Stimulated activated CD4-positive, alpha-beta T cell treated with anti-CD3 and anti-CD28 coated beads, TNF-alpha, amount 100 ng/mL, for 1 hour (primary cell): ENCODE measurements around the gene MAD2L1BP.
"Not testable (repeated sequence)": the region's sequence is repeated elsewhere in the genome, so short reads cannot be mapped to it uniquely, and the experiment has no call there.

Source experiments
- DNase-seq, 3 donors: peaks; one replicate each; pipeline ENCODE4 v3.0.0-alpha.2; 2020; ENCODE audit warnings: low read depth in 3 of 3, low spot score in 1 of 3

Gene MAD2L1BP, protein sequence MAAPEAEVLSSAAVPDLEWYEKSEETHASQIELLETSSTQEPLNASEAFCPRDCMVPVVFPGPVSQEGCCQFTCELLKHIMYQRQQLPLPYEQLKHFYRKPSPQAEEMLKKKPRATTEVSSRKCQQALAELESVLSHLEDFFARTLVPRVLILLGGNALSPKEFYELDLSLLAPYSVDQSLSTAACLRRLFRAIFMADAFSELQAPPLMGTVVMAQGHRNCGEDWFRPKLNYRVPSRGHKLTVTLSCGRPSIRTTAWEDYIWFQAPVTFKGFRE

GRCh38 chr6:43635387-43636307 is at the start of gene MAD2L1BP:
Gene MAD2L1BP (plus strand): TSS chr6:43635840. CDS start chr6:43635876, 36 bp downstream.
- DNase-seq: peak; percentile 46 to 73 (median 67)

DNA sequence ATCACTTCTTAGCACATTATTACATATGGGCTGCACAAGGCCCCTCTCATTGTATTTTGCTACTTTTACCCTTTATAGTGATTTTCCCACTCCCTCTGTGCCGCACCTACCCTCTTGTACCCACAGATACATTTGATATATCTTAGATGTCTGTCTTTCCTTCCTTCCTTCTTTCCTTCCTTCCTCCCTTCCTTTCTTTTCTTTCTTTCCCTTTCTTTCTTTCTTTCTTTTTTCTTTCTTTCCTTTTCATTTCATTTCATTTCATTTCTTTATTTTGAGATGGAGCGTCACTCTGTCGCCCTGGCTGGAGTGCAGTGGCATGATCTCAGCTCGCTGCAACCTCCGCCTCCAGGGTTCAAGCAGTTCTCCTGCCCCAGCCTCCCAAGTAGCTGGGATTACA is 47.4 kb upstream of the MAD2L1BP start:
- no peak for DNase-seq

GRCh38 chr6:43589564-43589963 is 46.1 kb upstream of the MAD2L1BP start:
- not testable (repeated sequence) for DNase-seq

GRCh38 chr6:43593938-43594337 is 41.7 kb upstream of the MAD2L1BP start:
- no peak for DNase-seq

GRCh38 chr6:43600595-43600994 is 35.0 kb upstream of the MAD2L1BP start:
- no peak for DNase-seq

GRCh38 chr6:43604174-43604573 is 31.5 kb upstream of the MAD2L1BP start:
- DNase-seq: no peak

DNA sequence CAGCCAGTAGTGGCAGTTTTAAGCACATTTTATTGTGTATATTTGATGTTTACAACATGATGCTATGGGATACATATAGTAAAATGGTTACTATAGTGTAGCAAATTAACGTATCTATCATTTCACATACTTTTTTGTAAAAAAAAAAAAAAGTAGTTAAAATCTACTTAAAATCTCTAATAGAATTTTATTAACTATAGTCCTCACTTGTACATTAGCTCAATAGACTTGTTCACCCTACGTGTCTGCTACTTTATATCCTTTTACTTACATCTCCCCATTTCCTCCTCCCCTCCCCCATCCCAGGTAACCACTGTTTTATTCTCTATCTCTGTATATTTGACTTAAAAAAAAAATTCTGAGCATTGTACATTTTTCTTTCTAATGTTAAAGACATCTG is 29.6 kb upstream of the MAD2L1BP start:
- DNase-seq: no peak

DNA sequence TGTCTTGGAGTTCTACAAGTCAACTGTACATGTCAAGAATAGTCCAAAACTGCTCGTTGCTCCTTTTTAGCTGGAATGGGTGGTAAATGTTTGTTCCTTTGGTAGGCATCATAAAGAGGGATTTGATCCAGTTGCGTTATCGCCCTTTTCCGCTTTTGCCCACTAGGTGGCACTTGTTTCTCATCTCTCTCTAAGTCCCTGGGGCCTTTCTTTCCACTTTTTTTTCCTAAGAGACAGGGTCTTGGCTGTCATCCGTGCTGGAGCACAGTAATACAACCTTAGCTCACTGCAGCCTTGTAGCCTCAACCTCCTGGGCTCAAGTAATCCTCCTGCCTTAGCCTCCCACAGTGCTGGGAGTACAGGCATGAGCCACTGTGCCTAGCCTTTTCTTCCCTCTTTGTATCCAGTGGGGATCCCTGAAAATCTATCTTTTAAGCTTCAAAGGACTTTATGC is 27.3 kb upstream of the MAD2L1BP start:
- DNase-seq: peak in 2 of 3 donors; percentile 12 to 41

- DNase-seq: no peak
Measured at GRCh38 chr6:43608807-43609206, 26.8 kb upstream of the MAD2L1BP start.

DNA sequence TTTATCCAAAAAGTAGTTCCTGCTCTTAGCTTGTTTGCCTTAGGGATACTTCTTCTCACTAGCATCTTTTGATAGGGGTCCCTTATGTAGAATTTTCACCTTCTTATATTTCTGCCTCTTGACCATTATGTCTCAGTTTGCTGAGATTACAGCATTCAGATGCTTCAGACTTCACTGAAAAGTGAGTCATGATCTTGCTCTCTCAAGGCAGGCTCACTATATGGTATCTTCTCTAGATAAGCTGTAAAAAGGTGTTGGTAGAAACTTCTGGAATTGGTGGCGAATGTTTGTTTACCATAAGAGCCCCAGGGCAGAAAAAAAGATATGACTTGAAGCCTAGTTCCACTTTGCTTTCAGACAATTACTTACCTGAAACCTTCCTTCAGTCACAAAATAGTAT is 26.2 kb upstream of the MAD2L1BP start:
- DNase-seq: no peak

DNA sequence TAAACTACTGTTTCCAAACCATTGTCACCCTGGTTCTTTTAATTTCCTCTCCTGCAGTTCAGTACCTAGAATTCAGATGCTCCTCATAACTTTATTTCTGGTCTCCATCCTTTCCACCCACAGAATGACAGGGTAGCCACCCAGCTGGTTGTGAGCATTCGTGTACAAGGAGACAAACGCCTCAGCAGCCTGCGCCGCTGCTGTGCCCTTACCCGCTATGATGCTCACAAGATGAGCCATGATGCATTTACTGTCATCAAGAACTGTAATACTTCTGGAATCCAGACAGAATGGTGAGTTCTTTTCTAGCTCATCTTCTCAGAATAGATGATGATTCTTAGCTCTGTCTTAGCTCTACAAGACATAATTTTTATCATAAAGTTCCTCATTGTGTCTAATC is 25.2 kb upstream of the MAD2L1BP start:
- DNase-seq: no peak

GRCh38 chr6:43613721-43614395 is 21.8 kb upstream of the MAD2L1BP start:
- no peak for DNase-seq

DNA sequence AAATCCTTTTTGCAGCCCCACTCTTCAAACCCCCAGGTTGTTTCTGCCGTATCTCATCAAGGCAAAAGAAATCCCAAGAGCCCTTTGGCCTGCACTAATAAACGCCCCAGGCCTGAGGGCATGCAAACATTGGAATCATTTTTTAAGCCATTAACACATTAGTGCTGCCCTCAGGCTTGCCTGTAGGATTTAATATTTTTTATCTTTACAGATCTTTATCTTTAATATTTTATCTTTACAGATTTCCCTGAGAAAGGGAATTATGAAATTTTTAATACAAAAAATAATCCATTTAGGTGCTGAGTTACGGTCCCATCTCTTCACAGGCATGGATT is 21.3 kb upstream of the MAD2L1BP start:
- no peak for DNase-seq

DNA sequence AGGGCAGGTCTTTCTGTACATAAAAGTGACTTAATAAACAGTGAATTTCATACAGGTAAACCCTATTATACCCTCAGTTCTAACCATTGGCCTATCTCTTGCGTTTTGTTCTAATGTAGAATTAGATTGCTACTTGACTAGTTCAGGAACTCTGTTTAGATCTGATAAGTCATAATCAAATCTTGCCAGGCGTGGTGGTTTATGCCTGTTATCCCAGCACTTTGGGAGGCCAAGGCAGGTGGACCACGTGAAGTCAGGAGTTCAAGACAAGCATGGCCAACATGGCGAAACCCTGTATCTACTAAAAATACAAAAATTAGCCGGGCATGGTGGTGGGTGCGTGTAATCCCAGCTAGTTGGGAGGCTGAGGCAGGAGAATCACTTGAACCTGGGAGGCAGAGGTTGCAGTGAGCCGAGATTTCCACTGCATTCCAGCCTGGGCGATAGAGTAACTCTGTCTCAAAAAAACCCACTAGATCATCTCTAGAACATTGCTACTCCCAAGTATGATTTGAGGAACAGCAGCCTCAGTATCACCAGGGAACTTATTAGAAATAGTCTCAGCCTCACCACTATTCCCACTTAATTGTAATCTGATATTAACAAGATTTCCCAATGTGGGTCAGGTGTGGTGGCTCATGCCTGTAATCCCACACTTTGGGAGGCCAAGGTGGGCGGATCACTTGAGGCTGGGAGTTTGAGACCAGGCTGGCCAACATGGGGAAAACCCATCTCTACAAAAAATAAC is 18.7 kb upstream of the MAD2L1BP start:
- DNase-seq: no peak

GRCh38 chr6:43621078-43621835 is 14.4 kb upstream of the MAD2L1BP start:
- DNase-seq: no peak

- no peak for DNase-seq
Measured at GRCh38 chr6:43621836-43622180, 13.8 kb upstream of the MAD2L1BP start.

DNA sequence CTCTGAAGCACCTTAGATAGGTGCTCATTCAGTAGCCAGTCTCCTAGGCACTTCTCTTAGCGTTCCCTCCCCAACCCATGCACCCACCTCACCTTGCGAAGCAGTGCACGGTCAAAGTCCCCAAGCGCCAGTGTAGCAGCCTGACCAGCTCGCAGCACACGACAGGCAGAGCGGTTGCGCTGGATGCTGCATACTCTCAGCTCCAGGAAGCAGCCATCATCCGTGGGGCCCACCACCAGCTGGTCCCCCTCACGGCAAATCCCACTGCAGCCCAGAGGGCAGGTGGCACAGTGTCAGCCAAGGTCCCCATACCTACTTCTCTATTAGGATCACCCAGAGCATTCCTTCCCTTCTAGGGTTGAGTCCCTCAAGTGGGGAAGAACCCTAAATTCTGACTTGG is 13.1 kb upstream of the MAD2L1BP start:
- DNase-seq: no peak

- DNase-seq: no peak
Measured at GRCh38 chr6:43623880-43624785, 11.5 kb upstream of the MAD2L1BP start.

GRCh38 chr6:43624786-43625288 is 10.8 kb upstream of the MAD2L1BP start:
- DNase-seq: no peak
